GM23248 (cell line): ENCODE results near the gene EPX. TPM values are rescaled to one million over a fixed set of nuclear protein-coding genes. Genes with fewer than 3 reads are reported as not detected.

Source experiments
- DNase-seq: peaks from one replicate; pipeline ENCODE4 v3.0.0-alpha.2; 2015
- H2AFZ ChIP-seq: fragments of 200-600 bp; sonication (generic); 2 replicates; pipeline ENCODE4 v1.6.1; 2016; ENCODE audit warnings: antibody characterized with exemption
- H3F3A ChIP-seq: fragments of 200-600 bp; sonication (generic); 2 replicates; pipeline ENCODE4 v1.6.1; 2016; ENCODE audit warnings: mild to moderate bottlenecking, antibody characterized with exemption, mixed run types; ENCODE audit not compliant: insufficient read depth
- H3K27ac ChIP-seq: fragments of 200-600 bp; sonication (generic); 2 replicates; pipeline ENCODE4 v1.5.1; 2016; ENCODE audit warnings: mild to moderate bottlenecking
- H3K27me3 ChIP-seq: fragments of 200-600 bp; sonication (generic); replicated peaks from 2 replicates; pipeline ENCODE4 v1.6.1; 2016; ENCODE audit warnings: mild to moderate bottlenecking; ENCODE audit not compliant: insufficient read depth
- H3K36me3 ChIP-seq: fragments of 200-600 bp; sonication (generic); 2 replicates; pipeline ENCODE4 v1.6.1; 2016; ENCODE audit warnings: low read depth, mild to moderate bottlenecking
- H3K4me1 ChIP-seq: fragments of 200-600 bp; sonication (generic); 2 replicates; pipeline ENCODE4 v1.6.1; 2016; ENCODE audit warnings: mild to moderate bottlenecking; ENCODE audit not compliant: insufficient read depth
- H3K4me2 ChIP-seq: fragments of 200-600 bp; sonication (generic); one replicate; pipeline ENCODE4 v1.6.1; 2016; ENCODE audit warnings: mild to moderate bottlenecking; ENCODE audit not compliant: unreplicated experiment
- H3K4me3 ChIP-seq: fragments of 200-600 bp; sonication (generic); 2 replicates; pipeline ENCODE4 v1.5.1; 2016; ENCODE audit warnings: mild to moderate bottlenecking
- H3K79me2 ChIP-seq: fragments of 200-600 bp; sonication (generic); 2 replicates; pipeline ENCODE4 v1.6.1; 2016; ENCODE audit warnings: mild to moderate bottlenecking; ENCODE audit not compliant: insufficient read depth
- H3K9ac ChIP-seq: fragments of 200-600 bp; sonication (generic); 2 replicates; pipeline ENCODE4 v1.6.1; 2016; ENCODE audit warnings: mild to moderate bottlenecking
- H3K9me2 ChIP-seq: fragments of 200-600 bp; sonication (generic); 2 replicates; pipeline ENCODE4 v1.6.1; 2016; ENCODE audit warnings: mixed run types, mild to moderate bottlenecking, moderate library complexity; ENCODE audit not compliant: insufficient read depth
- H3K9me3 ChIP-seq: fragments of 200-600 bp; sonication (generic); one replicate; pipeline ENCODE4 v1.6.1; 2017; ENCODE audit warnings: low read depth
- H4K20me1 ChIP-seq: fragments of 200-600 bp; sonication (generic); 2 replicates; pipeline ENCODE4 v1.6.0; 2016; ENCODE audit not compliant: insufficient read depth
- EZH2 ChIP-seq: fragments of 200-600 bp; sonication (generic); IDR thresholded peaks from 2 replicates; pipeline ENCODE4 v1.6.1; 2018; ENCODE audit warnings: antibody characterized with exemption, mild to moderate bottlenecking; ENCODE audit not compliant: insufficient read depth, poor library complexity, severe bottlenecking
- EZH2phosphoT487 ChIP-seq: fragments of 200-600 bp; sonication (generic); IDR thresholded peaks from 2 replicates; pipeline ENCODE4 v1.6.1; 2018; ENCODE audit warnings: antibody characterized with exemption, moderate library complexity, mild to moderate bottlenecking, low read depth; ENCODE audit not compliant: insufficient read depth
- WGBS, 2 experiments: methylation state at CpG; one replicate each; pipeline ENCODE4 v1.1.6; 2015 to 2017; ENCODE audit warnings: low lambda C conversion rate in 2 of 2, low coverage in 1 of 2; ENCODE audit errors: missing lambda C conversion rate in 2 of 2; 5-methylcytosine and 5-hydroxymethylcytosine counted together
- in situ Hi-C: fragments of 300-500 bp; cut with MboI; formaldehyde crosslinking; loops from 2 replicates; pipeline ENCODE4 v1.15.0; 2020
- polyA plus RNA-seq: library from polyadenylated mRNA; unstranded; fragments of >200 nt; fragmentation: Nextera tagmentation; extraction: Ambion mirVana; gene quantifications from 2 replicates; pipeline ENCODE4 v1.2.1, GENCODE V29; 2016
- total RNA-seq: library from RNA; depleted of rRNA; stranded (reverse); fragments of >200 nt; shearing (Covaris generic); gene quantifications from 2 replicates; pipeline ENCODE4 v1.2.3, GENCODE V29; 2014

Gene EPX
- total and polyA plus RNA-seq, 2 experiments from 2014 or later: not detected

GRCh38 chr17:58187063-58187462 is 5.5 kb upstream of the EPX start:
- Histone ChIP-seq H3K9ac (no peak overlapping the region), H3K4me1 (0 out of 2 replicates have a peak, but pooled peaks cover 4% of the 10 kb centered on the region), H2AFZ (no peak overlapping the region), H3K9me3 (no peaks in the 10 kb centered on the region), H3K27me3 (peaks cover 3% of the 10 kb centered on the region; the same call in 1 of the 2 replicates), H3K4me2 (no peak overlapping the region), H3K36me3 (no peaks in the 10 kb centered on the region), H3K4me3 (no peak overlapping the region), H3K27ac (no peak overlapping the region), H3K79me2 (no peaks in the 10 kb centered on the region), H4K20me1 (no peaks in the 10 kb centered on the region), H3F3A (no peaks in the 10 kb centered on the region), H3K9me2 (no peaks in the 10 kb centered on the region)
- no peak for DNase-seq
- TF ChIP-seq EZH2: no peak
- WGBS, 2 experiments: 67 to 71% methylated on average over 6 of the region's 6 CpGs
- in situ Hi-C loops: no loop called here

DNA sequence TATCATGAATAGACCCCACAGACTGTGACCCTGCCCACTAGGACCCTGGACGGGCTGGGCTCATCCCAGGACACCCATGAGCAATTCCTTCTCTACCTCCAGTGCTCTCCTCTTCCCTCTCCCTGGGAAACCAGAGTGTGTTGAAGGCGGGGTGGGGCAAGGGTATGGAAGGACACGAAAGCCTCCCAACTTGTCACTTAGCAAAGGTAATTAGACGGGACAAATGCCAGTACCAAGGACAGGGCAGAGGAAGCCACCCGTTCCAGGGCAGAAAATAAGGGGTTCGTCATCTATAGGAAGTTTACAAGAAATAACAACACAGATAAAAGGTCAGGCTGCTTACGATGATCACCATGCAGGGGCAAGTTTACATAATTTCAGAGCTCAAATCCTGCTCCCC is 4.9 kb upstream of the EPX start:
- 31 to 33% methylated on average over 7 of the region's 7 CpGs for WGBS, 2 experiments
- H3K36me3 ChIP-seq: no peaks in the 10 kb centered on the region
- TF ChIP-seq EZH2phosphoT487 (no peak), EZH2 (no peak)

DNA sequence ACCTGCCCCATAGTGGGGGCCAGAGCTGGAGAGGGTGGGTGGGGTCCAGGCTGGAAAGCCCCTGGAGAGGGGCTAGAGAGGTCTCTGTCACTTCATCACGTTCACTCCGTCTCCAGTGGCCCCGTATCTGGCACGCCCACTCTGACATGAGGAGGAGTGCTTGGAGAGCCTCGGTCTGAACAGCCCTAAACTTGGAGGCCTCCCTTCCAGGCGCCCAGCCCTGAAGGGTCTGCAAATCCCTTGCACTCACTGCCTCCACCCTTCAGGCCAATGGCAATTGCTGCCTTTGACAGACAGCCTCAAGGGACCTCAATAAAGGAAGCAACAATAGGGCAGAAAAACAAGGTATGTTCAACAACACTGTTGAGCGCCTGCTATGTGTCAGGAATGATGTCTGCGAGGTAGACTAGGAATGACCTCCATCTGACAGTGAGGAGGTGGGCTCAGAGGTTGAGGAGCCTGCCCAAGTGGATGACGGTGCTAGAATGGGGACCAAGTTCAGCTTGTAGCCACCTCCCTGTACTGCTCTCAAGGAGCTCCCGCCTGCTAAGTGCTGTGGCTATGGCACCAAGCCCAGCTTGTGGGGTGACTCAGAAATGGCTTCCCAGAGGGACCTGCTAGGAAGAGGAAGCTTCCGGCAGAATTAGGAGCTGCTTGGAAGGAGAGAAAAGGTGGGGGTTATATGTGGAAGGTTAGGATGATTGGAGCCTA is 2.9 kb upstream of the EPX start:
- 48 to 51% methylated on average over 11 of the region's 11 CpGs for WGBS, 2 experiments
- no peak for TF ChIP-seq EZH2phosphoT487
- TF ChIP-seq EZH2: no peak
- H4K20me1 ChIP-seq: no peaks in the 10 kb centered on the region
- no peaks in the 10 kb centered on the region for H3K9me3 ChIP-seq
- no peak overlapping the region for H2AFZ ChIP-seq
- H3K4me1 ChIP-seq: 0 out of 2 replicates have a peak, but pooled peaks cover 4% of the 10 kb centered on the region
- no peak overlapping the region for H3K4me2 ChIP-seq
- in situ Hi-C loops: no loop called here
- no peak overlapping the region for H3K4me3 ChIP-seq
- H3K27me3 ChIP-seq: peaks cover 9% of the 10 kb centered on the region; the same call in 1 of the 2 replicates
- peak; percentile 94 for DNase-seq
- no peaks in the 10 kb centered on the region for H3K36me3 ChIP-seq
- no peaks in the 10 kb centered on the region for H3F3A ChIP-seq
- H3K27ac ChIP-seq: no peak overlapping the region
- H3K79me2 ChIP-seq: no peaks in the 10 kb centered on the region
- H3K9me2 ChIP-seq: no peaks in the 10 kb centered on the region
- no peak overlapping the region for H3K9ac ChIP-seq

More for the DNA sequence above, 4.9 kb upstream of the EPX start:
- Histone ChIP-seq H3K4me2 (no peak overlapping the region), H3K27me3 (peaks cover 9% of the 10 kb centered on the region; the same call in 1 of the 2 replicates), H3K27ac (no peak overlapping the region), H2AFZ (no peak overlapping the region), H3K4me3 (no peak overlapping the region), H3K9ac (no peak overlapping the region), H3K4me1 (0 out of 2 replicates have a peak, but pooled peaks cover 4% of the 10 kb centered on the region), H3F3A (no peaks in the 10 kb centered on the region), H3K9me3 (no peaks in the 10 kb centered on the region), H3K9me2 (no peaks in the 10 kb centered on the region), H3K79me2 (no peaks in the 10 kb centered on the region), H4K20me1 (no peaks in the 10 kb centered on the region)
- no peak for DNase-seq
- in situ Hi-C loops: no loop called here

- Histone ChIP-seq H3K36me3 (no peaks in the 10 kb centered on the region), H3F3A (no peaks in the 10 kb centered on the region), H3K79me2 (no peaks in the 10 kb centered on the region), H3K4me1 (0 out of 2 replicates have a peak, but pooled peaks cover 4% of the 10 kb centered on the region), H3K27ac (no peak overlapping the region), H3K9me2 (no peaks in the 10 kb centered on the region), H3K27me3 (peaks cover 15% of the 10 kb centered on the region; the same call in 1 of the 2 replicates), H4K20me1 (no peaks in the 10 kb centered on the region), H3K4me3 (no peak overlapping the region), H3K9ac (no peak overlapping the region), H3K9me3 (no peaks in the 10 kb centered on the region), H3K4me2 (no peak overlapping the region), H2AFZ (no peak overlapping the region)
- in situ Hi-C loops: no loop called here
- TF ChIP-seq EZH2 (no peak), EZH2phosphoT487 (no peak)
- DNase-seq: peak; percentile 21
- WGBS, 2 experiments: 19 to 26% methylated on average over 13 to 14 of the region's 14 CpGs
Measured at GRCh38 chr17:58191241-58191896, 1.2 kb upstream of the EPX start.
